Stomach (tissue), 9 donors: ENCODE measurements around the gene NOS1. TPM values are rescaled to one million over a fixed set of nuclear protein-coding genes. Genes with fewer than 3 reads are reported as not detected.
"Not testable (repeated sequence)": the region's sequence is repeated elsewhere in the genome, so short reads cannot be mapped to it uniquely, and the experiment has no call there.

Experiments used
- DNase-seq, 2 donors: peaks; one replicate each; pipeline versions ENCODE4 v3.0.0 to v3.0.0-alpha.2; 2013 to 2019
- H3K27ac ChIP-seq, 5 donors: fragments of 200-600 bp in 4 of 5; sonication (generic) in 4 of 5; one replicate each; pipeline ENCODE4 v1.5.1; 2013 to 2019; ENCODE audit warnings: mild to moderate bottlenecking in 1 of 5, moderate library complexity in 1 of 5
- H3K27me3 ChIP-seq, 3 donors: fragments of 200-600 bp; sonication (generic); one replicate each; pipeline ENCODE4 v1.5.1; 2017 to 2019; ENCODE audit warnings: mixed run types in 1 of 3
- H3K36me3 ChIP-seq, 4 donors: fragments of 200-600 bp; sonication (generic); 1 replicate in 3 of 4; 2 replicates in 1 of 4; pipeline ENCODE4 v1.5.1; 2016 to 2019
- H3K4me1 ChIP-seq, 4 donors: fragments of 200-600 bp; sonication (generic); one replicate each; pipeline ENCODE4 v1.5.1; 2016 to 2019
- H3K4me3 ChIP-seq, 4 donors: fragments of 200-600 bp; sonication (generic) in 3 of 4; one replicate each; pipeline ENCODE4 v1.5.1; 2016 to 2019; ENCODE audit warnings: mild to moderate bottlenecking in 1 of 4
- H3K9me3 ChIP-seq, 4 donors: fragments of 200-600 bp; sonication (generic); one replicate each; pipeline ENCODE4 v1.5.1; 2016 to 2019
- EP300 ChIP-seq: sonication (generic); formaldehyde crosslinking; IDR thresholded peaks from one replicate; pipeline ENCODE4 v1.6.1; 2017; ENCODE audit warnings: antibody characterized with exemption
- POLR2A ChIP-seq, 4 donors: fragments of 450-650 bp; IDR thresholded peaks; one replicate each; pipeline ENCODE4 v1.6.1; 2016; ENCODE audit warnings: antibody characterized with exemption in 4 of 4, control low read depth in 2 of 4, mild to moderate bottlenecking in 1 of 4, moderate library complexity in 1 of 4
- POLR2AphosphoS5 ChIP-seq, 3 donors: sonication (generic); formaldehyde crosslinking; IDR thresholded peaks; one replicate each; pipeline ENCODE4 v1.6.1; 2016; ENCODE audit warnings: antibody characterized with exemption in 3 of 3
- WGBS, 5 donors: extraction: QIAGEN DNeasy Blood & Tissue Kit in 3 of 5; methylation state at CpG; one replicate each; pipeline versions ENCODE4 v1.1.5 to v1.1.7; 2013 to 2018; 5-methylcytosine and 5-hydroxymethylcytosine counted together
- intact Hi-C: fragments of 100-400 bp; cut with DNase I; formaldehyde crosslinking; loops from one replicate; pipeline ENCODE4 v1.15.1; 2023; ENCODE audit warnings: low total_unique reads
- polyA plus RNA-seq, 3 donors: library from polyadenylated mRNA; stranded (reverse); fragments of 200-250 nt; gene quantifications; one replicate each; pipeline ENCODE4 v1.2.3, GENCODE V29; 2013
- total RNA-seq, 5 donors: library from RNA; depleted of rRNA; stranded (reverse); fragments of >200 nt; gene quantifications; one replicate each; pipeline versions ENCODE4 v1.1.0 to v1.2.3, GENCODE V29; 2014 to 2016
- TF ChIP-seq, protein P1 (sequence below), 7 experiments: fragments of 450-650 bp in 4 of 7; fragments of 200-600 bp in 3 of 7; sonication (generic) in 3 of 7; IDR thresholded peaks; one replicate each; pipeline ENCODE4 v1.5.1; 2016 to 2019; ENCODE audit warnings: antibody characterized with exemption in 7 of 7, control low read depth in 2 of 7, mild to moderate bottlenecking in 1 of 7
- donor health status: healthy with polysubstance abuse.
- donor health status: Bipolar disorder and iron deficiency.
- donor health status: healthy.

The NOS1 gene
- total and polyA plus RNA-seq, 8 donors, result 0.15 to 3.1 (median 0.29) TPM; not detected in 3

DNA sequence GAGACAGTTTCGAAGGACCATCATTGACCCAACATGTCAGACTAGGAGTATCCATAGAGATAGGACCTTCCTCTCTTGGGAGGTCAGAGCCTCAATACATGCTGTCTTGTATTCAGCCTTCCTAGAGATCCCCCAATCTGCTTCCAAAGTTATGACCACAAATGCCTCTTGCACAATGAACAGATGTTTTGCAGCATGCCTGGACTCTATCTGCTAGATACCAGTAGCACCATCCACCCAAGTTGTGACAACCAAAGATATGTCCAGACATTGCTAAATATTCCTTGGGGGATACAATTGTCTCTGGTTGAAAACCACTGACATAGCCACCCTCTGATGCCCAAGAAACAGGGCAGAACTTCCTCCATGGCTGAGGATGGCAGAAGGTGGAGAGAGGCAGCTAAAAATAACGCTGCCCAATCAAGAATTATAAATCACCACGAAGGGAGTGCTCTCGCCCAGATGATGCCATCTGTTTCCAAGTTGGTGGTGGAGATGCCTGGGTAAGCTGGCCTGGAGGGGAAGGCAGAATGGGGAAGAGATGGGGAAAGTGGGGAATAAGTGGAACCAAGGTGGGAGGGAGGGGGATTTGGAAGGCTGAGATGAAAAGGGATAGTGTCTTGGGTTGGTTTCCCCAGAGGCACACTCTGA lies 42.9 kb upstream of the NOS1 start:
- Histone ChIP-seq H3K36me3 (no peaks in the 10 kb centered on the region), H3K27me3 (no peaks in the 10 kb centered on the region), H3K27ac (no peak overlapping the region), H3K4me1 (peaks cover 7 to 13% (median 8%) of the 10 kb centered on the region in 4 donors), H3K4me3 (no peak overlapping the region), H3K9me3 (peaks cover 0 to 10% (median 3%) of the 10 kb centered on the region in 4 donors)
- 65 to 82% (median 71%) methylated on average over 4 of the region's 4 CpGs for WGBS, 5 donors
- no peak for TF ChIP-seq EP300
- TF ChIP-seq POLR2AphosphoS5 (IDR thresholded peaks at IDR 0.05), result no peak
- TF ChIP-seq, protein P1, sequence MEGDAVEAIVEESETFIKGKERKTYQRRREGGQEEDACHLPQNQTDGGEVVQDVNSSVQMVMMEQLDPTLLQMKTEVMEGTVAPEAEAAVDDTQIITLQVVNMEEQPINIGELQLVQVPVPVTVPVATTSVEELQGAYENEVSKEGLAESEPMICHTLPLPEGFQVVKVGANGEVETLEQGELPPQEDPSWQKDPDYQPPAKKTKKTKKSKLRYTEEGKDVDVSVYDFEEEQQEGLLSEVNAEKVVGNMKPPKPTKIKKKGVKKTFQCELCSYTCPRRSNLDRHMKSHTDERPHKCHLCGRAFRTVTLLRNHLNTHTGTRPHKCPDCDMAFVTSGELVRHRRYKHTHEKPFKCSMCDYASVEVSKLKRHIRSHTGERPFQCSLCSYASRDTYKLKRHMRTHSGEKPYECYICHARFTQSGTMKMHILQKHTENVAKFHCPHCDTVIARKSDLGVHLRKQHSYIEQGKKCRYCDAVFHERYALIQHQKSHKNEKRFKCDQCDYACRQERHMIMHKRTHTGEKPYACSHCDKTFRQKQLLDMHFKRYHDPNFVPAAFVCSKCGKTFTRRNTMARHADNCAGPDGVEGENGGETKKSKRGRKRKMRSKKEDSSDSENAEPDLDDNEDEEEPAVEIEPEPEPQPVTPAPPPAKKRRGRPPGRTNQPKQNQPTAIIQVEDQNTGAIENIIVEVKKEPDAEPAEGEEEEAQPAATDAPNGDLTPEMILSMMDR (IDR thresholded peaks at IDR 0.05), result no peak
- no peak for TF ChIP-seq POLR2A (IDR thresholded peaks at IDR 0.05)
- intact Hi-C loops, result no loop called here
- DNase-seq, result no peak

DNA sequence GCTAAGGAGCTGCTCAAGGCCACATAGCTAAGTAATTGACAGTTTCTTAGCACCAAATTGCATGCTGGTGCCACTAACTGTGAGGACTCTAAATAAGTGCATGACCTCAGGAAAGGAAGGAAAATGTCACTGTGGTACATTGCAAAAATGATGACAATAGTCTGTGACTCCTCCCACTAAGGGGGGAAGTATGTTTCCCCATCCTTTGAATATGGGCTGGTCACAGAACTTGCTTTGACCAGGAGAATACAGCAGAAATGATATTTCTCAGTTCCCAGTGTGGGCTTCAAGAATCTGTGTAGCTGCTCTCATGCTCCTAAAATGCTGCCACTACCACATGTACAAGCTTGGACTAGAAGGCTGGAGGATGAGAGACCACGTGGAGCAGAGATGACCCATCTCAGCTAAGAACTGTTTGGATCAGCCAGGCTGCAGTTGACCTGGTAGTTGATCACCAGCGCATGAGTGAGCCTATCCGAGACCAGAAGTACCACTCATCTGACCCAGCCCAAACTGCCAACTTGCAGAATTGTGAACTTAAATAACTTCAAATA lies 42.2 kb upstream of the NOS1 start:
- H3K9me3 ChIP-seq, result peaks cover 0 to 10% (median 3%) of the 10 kb centered on the region in 4 donors
- TF ChIP-seq POLR2A (IDR thresholded peaks at IDR 0.05), result no peak
- TF ChIP-seq, protein P1 (IDR thresholded peaks at IDR 0.05), result no peak
- TF ChIP-seq POLR2AphosphoS5 (IDR thresholded peaks at IDR 0.05), result no peak
- no peak for TF ChIP-seq EP300
- H3K36me3 ChIP-seq, result no peaks in the 10 kb centered on the region
- intact Hi-C loops, result no loop called here
- 82 to 90% (median 88%) methylated on average over 3 of the region's 3 CpGs for WGBS, 5 donors
- no peak overlapping the region for H3K27ac ChIP-seq
- peaks cover 7 to 11% (median 8%) of the 10 kb centered on the region in 4 donors for H3K4me1 ChIP-seq
- DNase-seq, result no peak
- H3K27me3 ChIP-seq, result no peaks in the 10 kb centered on the region
- no peak overlapping the region for H3K4me3 ChIP-seq

DNA sequence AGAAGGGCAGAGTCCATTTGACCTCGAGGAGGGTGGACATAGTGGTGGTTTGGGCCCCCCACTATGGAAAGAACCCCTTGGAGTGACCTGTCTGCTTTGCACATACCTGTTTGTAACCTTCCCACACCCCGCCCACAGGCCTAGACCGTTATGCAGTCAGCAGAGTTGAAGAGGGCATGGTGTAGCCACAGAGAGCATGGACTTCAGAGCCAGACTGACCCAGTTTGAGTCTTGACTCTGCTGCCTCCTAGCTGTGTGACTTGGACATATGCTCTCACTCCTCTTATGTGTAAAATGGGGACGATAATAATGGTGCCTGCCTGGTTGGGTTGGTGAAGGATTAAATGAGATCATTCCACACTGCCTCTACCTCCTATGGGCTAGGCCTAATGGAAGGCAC lies 40.9 kb upstream of the NOS1 start:
- Histone ChIP-seq H3K27me3 (no peaks in the 10 kb centered on the region), H3K27ac (no peak overlapping the region), H3K4me3 (no peak overlapping the region), H3K4me1 (no peaks in the 10 kb centered on the region), H3K36me3 (no peaks in the 10 kb centered on the region), H3K9me3 (peaks cover 0 to 10% (median 4%) of the 10 kb centered on the region in 4 donors)
- intact Hi-C loops, result no loop called here
- TF ChIP-seq, protein P1 (IDR thresholded peaks at IDR 0.05), result no peak
- TF ChIP-seq POLR2A (IDR thresholded peaks at IDR 0.05), result no peak
- TF ChIP-seq EP300, result no peak
- no peak for TF ChIP-seq POLR2AphosphoS5 (IDR thresholded peaks at IDR 0.05)
- 49 to 62% (median 58%) methylated on average over 4 of the region's 4 CpGs for WGBS, 5 donors
- DNase-seq, result no peak

DNA sequence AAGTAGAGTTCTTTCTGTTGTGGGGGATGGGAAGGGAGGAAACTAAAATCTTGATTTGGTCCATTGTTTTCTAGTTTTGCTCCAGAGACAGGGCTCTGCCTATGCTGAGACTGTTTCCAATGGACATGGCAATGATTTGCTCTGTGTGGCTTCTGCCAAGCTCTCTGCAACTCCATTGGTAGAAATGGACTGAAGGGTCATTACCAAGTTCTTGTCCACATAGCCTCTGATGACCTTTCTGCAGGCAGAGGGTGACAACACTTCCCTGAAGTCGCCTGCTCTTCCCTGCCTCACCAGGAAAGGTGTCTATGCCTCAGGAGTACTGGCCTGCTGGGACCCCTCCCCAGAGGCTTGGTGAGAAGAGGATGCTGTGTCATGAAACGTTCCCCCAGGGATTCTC lies 39.5 kb upstream of the NOS1 start:
- no peak for DNase-seq
- Histone ChIP-seq H3K36me3 (no peaks in the 10 kb centered on the region), H3K27ac (no peak overlapping the region), H3K4me1 (no peaks in the 10 kb centered on the region), H3K4me3 (no peak overlapping the region), H3K9me3 (peaks cover 0 to 11% (median 10%) of the 10 kb centered on the region in 4 donors), H3K27me3 (no peaks in the 10 kb centered on the region)
- intact Hi-C loops, result no loop called here
- TF ChIP-seq EP300 (no peak), POLR2A (IDR thresholded peaks at IDR 0.05) (no peak), POLR2AphosphoS5 (IDR thresholded peaks at IDR 0.05) (no peak)
- TF ChIP-seq, protein P1 (IDR thresholded peaks at IDR 0.05), result no peak
- WGBS, 5 donors, result 18 to 55% (median 48%) methylated on average over 1 to 2 of the region's 2 CpGs

DNA sequence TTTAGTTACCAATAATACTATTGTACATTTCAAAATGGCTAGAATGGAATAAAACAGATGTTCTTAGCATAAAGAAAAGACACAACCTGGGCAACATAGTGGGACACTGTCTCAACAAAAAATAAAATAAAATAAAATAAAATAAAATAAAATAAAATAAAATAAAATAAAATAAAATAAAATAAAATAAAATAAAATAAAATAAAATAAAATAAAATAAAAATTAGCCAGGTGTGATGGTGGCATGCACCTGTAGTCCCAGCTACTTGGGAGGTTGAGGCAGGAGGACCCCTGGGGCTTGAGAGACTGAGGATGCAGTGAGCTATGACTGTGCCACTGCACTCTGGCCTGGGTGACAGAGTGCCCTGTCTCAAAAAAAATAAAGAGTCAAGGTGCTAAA lies 37.1 kb upstream of the NOS1 start:
- H3K4me3 ChIP-seq, H3K27ac ChIP-seq, H3K27me3 ChIP-seq, H3K36me3 ChIP-seq, H3K9me3 ChIP-seq, DNase-seq, intact Hi-C loops, H3K4me1 ChIP-seq: not testable (repeated sequence)
